Upper lobe of right lung (tissue), 1 donor: ENCODE data around the gene CD300LB. TPM values are rescaled to one million over a fixed set of nuclear protein-coding genes. Genes with fewer than 3 reads are reported as not detected.
"Not testable (repeated sequence)": the region's sequence is repeated elsewhere in the genome, so short reads cannot be mapped to it uniquely, and the experiment has no call there.

Source experiments
- ATAC-seq: fragments of 200-7000 bp; cut with Tn5 transposase; one replicate; pipeline ENCODE4 v1.9.1; 2020; ENCODE audit warnings: mild to moderate bottlenecking, moderate library complexity
- DNase-seq: peaks from one replicate; pipeline ENCODE4 v3.0.0-alpha.2; 2020
- H3K27ac ChIP-seq: fragments of 200-600 bp; one replicate; pipeline ENCODE4 v1.8.0; 2022
- H3K27me3 ChIP-seq: fragments of 200-600 bp; one replicate; pipeline ENCODE4 v1.8.0; 2022; ENCODE audit warnings: mild to moderate bottlenecking
- H3K36me3 ChIP-seq: fragments of 200-600 bp; one replicate; pipeline ENCODE4 v1.8.0; 2022
- H3K4me1 ChIP-seq: fragments of 200-600 bp; one replicate; pipeline ENCODE4 v1.8.0; 2022
- H3K4me3 ChIP-seq: fragments of 200-600 bp; one replicate; pipeline ENCODE4 v1.8.0; 2022; ENCODE audit warnings: mild to moderate bottlenecking
- H3K9me3 ChIP-seq: fragments of 200-600 bp; one replicate; pipeline ENCODE4 v1.8.0; 2022
- intact Hi-C: fragments of 100-400 bp; cut with DNase I; formaldehyde crosslinking; loops from one replicate; pipeline ENCODE4 v1.11.0; 2022
- total RNA-seq: library from RNA; stranded (reverse); fragmentation: NEBNext Ultra II Directional; extraction: Animal tissue kit (Norgen Biotek cat#: 25700); gene quantifications from one replicate; pipeline ENCODE4 v1.2.1, GENCODE V29; 2021
- TF ChIP-seq, protein P1 (sequence below): fragments of 200-600 bp; IDR thresholded peaks from one replicate; pipeline ENCODE4 v1.8.0; 2022; ENCODE audit warnings: antibody characterized with exemption
- donor health status: DM: no; HTN: yes; CAD: no; lungs with severe emphysema.

CD300LB gene
- total RNA-seq, 1 donor from 2014 or later: 1.3 TPM

DNA sequence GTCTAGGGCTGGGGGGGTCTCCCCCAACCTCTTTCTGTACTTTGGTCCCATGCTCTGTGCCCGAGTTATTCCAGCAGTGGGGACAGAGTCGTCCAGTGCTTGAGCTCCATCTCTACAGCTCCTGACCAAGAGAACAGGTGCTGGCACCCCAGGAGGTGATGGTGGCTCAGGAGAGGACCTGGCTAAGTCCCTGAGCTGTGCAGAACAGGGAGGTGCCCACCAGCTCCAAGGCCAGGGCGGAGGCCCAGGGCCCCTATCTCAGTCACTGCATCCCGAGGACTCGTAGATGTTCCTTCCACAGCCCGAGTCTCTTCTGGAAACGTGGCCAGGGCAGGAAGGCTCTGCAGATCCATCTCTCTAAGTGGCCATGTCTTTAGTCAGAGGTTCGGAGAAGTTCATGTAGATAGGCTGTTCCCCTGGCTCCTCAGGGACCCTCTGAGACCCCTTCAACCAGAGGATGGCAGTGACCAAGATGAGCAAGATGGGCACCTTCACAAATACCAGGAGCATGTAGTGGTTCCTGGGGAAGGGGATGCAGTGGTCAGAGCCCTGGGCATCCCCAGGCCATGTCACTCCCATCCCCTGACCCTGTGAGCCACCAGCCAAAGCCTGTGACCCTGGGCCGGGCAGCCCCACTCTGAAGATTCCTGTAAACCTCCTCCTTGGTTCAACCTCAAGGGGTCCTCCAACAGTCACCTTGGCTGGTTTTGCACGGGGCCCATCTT, 8.7 kb downstream of the CD300LB start:
- DNase-seq: no peak
- intact Hi-C loops: no loop called here

DNA sequence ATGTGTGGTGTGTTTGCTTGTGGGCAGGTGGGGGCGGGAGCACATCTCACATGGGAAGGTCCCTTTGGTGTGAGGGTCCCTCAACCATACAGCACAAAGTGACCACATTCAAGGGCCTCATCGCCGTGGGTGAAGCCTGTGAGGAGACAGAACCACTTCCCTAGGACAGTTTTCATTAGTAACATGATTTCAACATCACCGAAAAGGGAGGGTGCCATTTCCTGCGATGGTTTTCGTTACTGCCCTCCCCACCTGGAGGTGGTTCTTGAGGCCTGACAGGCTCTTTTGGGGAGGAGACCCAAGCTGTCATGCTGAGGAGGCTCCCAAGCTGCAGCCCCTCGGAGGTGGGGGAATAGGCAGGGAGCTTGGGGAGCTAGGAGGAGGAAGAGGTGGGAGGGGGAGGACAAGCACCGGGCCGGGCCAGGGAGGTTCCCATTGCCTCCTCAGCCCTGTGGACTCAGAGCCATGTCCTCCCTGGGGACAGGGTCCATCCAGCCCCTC, 9.5 kb downstream of the CD300LB start:
- Histone ChIP-seq H3K4me3 (no peak overlapping the region), H3K4me1 (no peaks in the 10 kb centered on the region), H3K36me3 (no peaks in the 10 kb centered on the region), H3K9me3 (no peaks in the 10 kb centered on the region), H3K27me3 (no peaks in the 10 kb centered on the region), H3K27ac (peak overlapping the region; percentile 73)
- TF ChIP-seq, protein P1, sequence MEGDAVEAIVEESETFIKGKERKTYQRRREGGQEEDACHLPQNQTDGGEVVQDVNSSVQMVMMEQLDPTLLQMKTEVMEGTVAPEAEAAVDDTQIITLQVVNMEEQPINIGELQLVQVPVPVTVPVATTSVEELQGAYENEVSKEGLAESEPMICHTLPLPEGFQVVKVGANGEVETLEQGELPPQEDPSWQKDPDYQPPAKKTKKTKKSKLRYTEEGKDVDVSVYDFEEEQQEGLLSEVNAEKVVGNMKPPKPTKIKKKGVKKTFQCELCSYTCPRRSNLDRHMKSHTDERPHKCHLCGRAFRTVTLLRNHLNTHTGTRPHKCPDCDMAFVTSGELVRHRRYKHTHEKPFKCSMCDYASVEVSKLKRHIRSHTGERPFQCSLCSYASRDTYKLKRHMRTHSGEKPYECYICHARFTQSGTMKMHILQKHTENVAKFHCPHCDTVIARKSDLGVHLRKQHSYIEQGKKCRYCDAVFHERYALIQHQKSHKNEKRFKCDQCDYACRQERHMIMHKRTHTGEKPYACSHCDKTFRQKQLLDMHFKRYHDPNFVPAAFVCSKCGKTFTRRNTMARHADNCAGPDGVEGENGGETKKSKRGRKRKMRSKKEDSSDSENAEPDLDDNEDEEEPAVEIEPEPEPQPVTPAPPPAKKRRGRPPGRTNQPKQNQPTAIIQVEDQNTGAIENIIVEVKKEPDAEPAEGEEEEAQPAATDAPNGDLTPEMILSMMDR: no peak
- ATAC-seq (peak; percentile 69), DNase-seq (no peak)
- intact Hi-C loops: no loop called here

More for the DNA sequence above, 8.7 kb downstream of the CD300LB start:
- H3K27me3 ChIP-seq: no peaks in the 10 kb centered on the region
- H3K27ac ChIP-seq: no peak overlapping the region
- TF ChIP-seq, protein P1: no peak
- H3K36me3 ChIP-seq: no peaks in the 10 kb centered on the region
- H3K4me1 ChIP-seq: no peaks in the 10 kb centered on the region
- H3K9me3 ChIP-seq: no peaks in the 10 kb centered on the region
- no peak for ATAC-seq
- no peak overlapping the region for H3K4me3 ChIP-seq

DNA sequence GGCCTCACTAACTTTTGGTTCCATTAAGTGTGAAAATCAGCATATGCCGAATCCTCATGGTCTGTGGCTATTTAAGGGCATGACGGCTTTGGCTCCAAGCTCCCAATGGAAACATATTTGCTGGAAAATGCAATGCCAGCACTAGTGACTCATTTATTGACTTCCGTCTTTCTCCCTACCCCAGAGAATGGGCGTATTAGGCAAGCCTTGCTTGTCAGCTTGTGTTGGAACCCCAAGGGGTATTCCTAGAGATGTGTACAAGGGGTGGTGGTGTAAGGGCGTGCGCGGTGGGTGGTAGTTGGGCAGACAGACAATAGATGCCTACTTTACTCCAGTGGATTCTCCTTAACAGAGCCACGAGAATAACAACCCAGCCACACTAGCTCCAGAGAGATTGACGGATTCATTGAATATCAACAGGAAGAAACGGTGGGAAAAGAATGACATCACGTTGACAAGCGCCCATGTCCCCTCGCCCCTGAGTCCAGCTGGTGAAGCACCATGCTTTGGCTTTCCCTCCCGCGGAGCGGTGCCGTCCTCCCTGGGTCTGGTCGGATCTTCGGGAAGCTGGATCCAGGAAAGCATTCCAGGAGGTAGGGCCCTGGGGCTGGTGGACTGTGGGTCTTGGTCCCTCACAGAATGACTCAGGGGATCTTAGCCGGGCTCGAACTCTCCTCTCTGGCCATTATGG, 10.3 kb downstream of the CD300LB start:
- H3K36me3 ChIP-seq: no peaks in the 10 kb centered on the region
- no peak overlapping the region for H3K4me3 ChIP-seq
- H3K27me3 ChIP-seq: no peaks in the 10 kb centered on the region
- H3K4me1 ChIP-seq: no peaks in the 10 kb centered on the region
- TF ChIP-seq, protein P1: no peak
- intact Hi-C loops: no loop called here
- DNase-seq (no peak), ATAC-seq (peak; percentile 62)
- peak overlapping the region; percentile 73 for H3K27ac ChIP-seq
- H3K9me3 ChIP-seq: no peaks in the 10 kb centered on the region

DNA sequence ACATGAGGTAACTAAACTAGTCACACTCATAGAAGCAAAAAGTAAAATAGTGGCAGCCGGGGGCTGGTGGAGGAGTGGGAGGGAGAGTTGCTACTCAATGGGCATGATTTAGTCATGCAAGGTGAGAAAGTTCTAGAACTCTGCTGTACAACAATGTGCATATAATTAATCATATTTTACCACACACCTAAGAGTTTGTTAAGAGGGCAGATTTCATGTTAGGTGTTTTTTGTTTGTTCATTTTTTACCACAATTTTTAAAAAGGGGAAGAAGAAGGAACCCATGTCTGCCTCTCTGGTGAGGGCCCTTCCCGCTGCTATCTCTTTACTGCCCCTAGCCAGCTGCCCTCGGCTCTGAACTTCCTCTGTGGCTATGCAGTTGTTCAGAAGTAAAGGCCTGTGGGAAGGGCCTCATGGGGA, 11.2 kb downstream of the CD300LB start:
- no peak for DNase-seq

DNA sequence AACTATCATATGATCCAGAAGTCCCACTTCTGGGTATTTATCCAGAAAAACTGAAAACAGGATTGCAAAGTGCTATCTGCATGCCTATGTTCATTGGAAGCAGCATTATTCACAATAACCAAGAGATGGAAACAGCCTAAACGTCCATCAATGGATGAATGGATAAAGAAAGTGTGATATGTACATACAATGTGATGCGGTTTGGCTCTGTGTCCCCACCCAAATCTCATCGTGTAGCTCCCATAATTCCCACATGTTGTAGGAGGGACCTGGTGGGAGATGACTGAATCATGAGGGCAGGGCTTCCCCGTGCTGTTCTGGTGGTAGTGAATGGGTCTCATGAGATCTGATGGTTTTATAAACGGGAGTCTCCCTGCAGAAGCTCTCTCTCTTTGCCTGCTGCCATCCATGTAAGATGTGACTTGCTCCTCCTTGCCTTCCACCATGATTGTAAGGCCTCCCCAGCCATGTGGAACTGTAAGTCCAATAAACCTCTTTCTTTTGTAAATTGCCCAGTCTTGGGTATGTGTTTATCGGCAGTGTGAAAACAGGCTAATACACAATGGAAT, 12.8 kb downstream of the CD300LB start:
- intact Hi-C loops: not testable (repeated sequence)

More for the DNA sequence above, 11.2 kb downstream of the CD300LB start:
- intact Hi-C loops: no loop called here
- ATAC-seq: peak; percentile 76
- H3K9me3 ChIP-seq: no peaks in the 10 kb centered on the region
- peak overlapping the region; percentile 73 for H3K27ac ChIP-seq
- no peak overlapping the region for H3K4me3 ChIP-seq
- no peaks in the 10 kb centered on the region for H3K4me1 ChIP-seq
- H3K36me3 ChIP-seq: no peaks in the 10 kb centered on the region
- TF ChIP-seq, protein P1: no peak
- no peaks in the 10 kb centered on the region for H3K27me3 ChIP-seq

More for the DNA sequence above, 12.8 kb downstream of the CD300LB start:
- H3K4me1 ChIP-seq, H3K36me3 ChIP-seq, H3K9me3 ChIP-seq, H3K4me3 ChIP-seq, H3K27me3 ChIP-seq, DNase-seq, H3K27ac ChIP-seq, ATAC-seq: not testable (repeated sequence)
